ENCODE results near the gene APPL2.
"Not testable (repeated sequence)": the region's sequence is repeated elsewhere in the genome, so short reads cannot be mapped to it uniquely, and the experiment has no call there.

Gene APPL2

GRCh38 chr12:105267711-105268110, 31.7 kb upstream of the APPL2 start:
- H3K4me3 Mint-ChIP-seq = no peak overlapping the region
- H3K27me3 Mint-ChIP-seq = no peaks in the 10 kb centered on the region
- H3K27ac Mint-ChIP-seq = no peak overlapping the region
- no peaks in the 10 kb centered on the region for H3K36me3 Mint-ChIP-seq
- no peaks in the 10 kb centered on the region for H3K9me3 Mint-ChIP-seq (ENCODE audit: low read depth)
- H3K4me1 Mint-ChIP-seq (ENCODE audit: low read depth) = no peaks in the 10 kb centered on the region

- Mint-ChIP-seq H3K4me1 (ENCODE audit: low read depth) (no peaks in the 10 kb centered on the region), H3K27ac (no peak overlapping the region), H3K9me3 (ENCODE audit: low read depth) (no peaks in the 10 kb centered on the region), H3K4me3 (no peak overlapping the region), H3K36me3 (no peaks in the 10 kb centered on the region), H3K27me3 (peaks cover 3% of the 10 kb centered on the region)
These were observed 28.8 kb upstream of the APPL2 start for GRCh38 chr12:105264771-105265170.

- Mint-ChIP-seq H3K36me3 (no peaks in the 10 kb centered on the region), H3K4me1 (ENCODE audit: low read depth) (no peaks in the 10 kb centered on the region), H3K9me3 (ENCODE audit: low read depth) (no peaks in the 10 kb centered on the region), H3K27ac (no peak overlapping the region), H3K4me3 (no peak overlapping the region), H3K27me3 (peaks cover 4% of the 10 kb centered on the region)
These were observed 26.6 kb upstream of the APPL2 start for GRCh38 chr12:105262461-105263184.

- H3K27me3 Mint-ChIP-seq = peaks cover 4% of the 10 kb centered on the region
- H3K9me3 Mint-ChIP-seq (ENCODE audit: low read depth) = no peaks in the 10 kb centered on the region
- H3K27ac Mint-ChIP-seq = no peak overlapping the region
- H3K4me3 Mint-ChIP-seq = no peak overlapping the region
- no peaks in the 10 kb centered on the region for H3K36me3 Mint-ChIP-seq
- peaks cover 4% of the 10 kb centered on the region for H3K4me1 Mint-ChIP-seq (ENCODE audit: low read depth)
These were observed 25.0 kb upstream of the APPL2 start for GRCh38 chr12:105261010-105261409.

- Mint-ChIP-seq H3K4me3 (no peak overlapping the region), H3K27me3 (peaks cover 4% of the 10 kb centered on the region), H3K9me3 (ENCODE audit: low read depth) (no peaks in the 10 kb centered on the region), H3K27ac (no peak overlapping the region), H3K36me3 (no peaks in the 10 kb centered on the region), H3K4me1 (ENCODE audit: low read depth) (peaks cover 6% of the 10 kb centered on the region)
These were observed 23.3 kb upstream of the APPL2 start for GRCh38 chr12:105259226-105259625.

- no peak overlapping the region for H3K27ac Mint-ChIP-seq
- peaks cover 6% of the 10 kb centered on the region for H3K4me1 Mint-ChIP-seq (ENCODE audit: low read depth)
- H3K9me3 Mint-ChIP-seq (ENCODE audit: low read depth) = no peaks in the 10 kb centered on the region
- peaks cover 4% of the 10 kb centered on the region for H3K27me3 Mint-ChIP-seq
- no peaks in the 10 kb centered on the region for H3K36me3 Mint-ChIP-seq
- no peak overlapping the region for H3K4me3 Mint-ChIP-seq
These were observed 21.4 kb upstream of the APPL2 start for GRCh38 chr12:105257321-105257728.

GRCh38 chr12:105256921-105257320, 20.9 kb upstream of the APPL2 start:
- H3K27ac Mint-ChIP-seq = no peak overlapping the region
- no peaks in the 10 kb centered on the region for H3K9me3 Mint-ChIP-seq (ENCODE audit: low read depth)
- no peaks in the 10 kb centered on the region for H3K36me3 Mint-ChIP-seq
- no peak overlapping the region for H3K4me3 Mint-ChIP-seq
- peaks cover 4% of the 10 kb centered on the region for H3K27me3 Mint-ChIP-seq
- peaks cover 6% of the 10 kb centered on the region for H3K4me1 Mint-ChIP-seq (ENCODE audit: low read depth)

- not testable (repeated sequence) for H3K4me1 Mint-ChIP-seq (ENCODE audit: low read depth); H3K27ac Mint-ChIP-seq; H3K9me3 Mint-ChIP-seq (ENCODE audit: low read depth); H3K27me3 Mint-ChIP-seq; H3K4me3 Mint-ChIP-seq; H3K36me3 Mint-ChIP-seq
These were observed 20.5 kb upstream of the APPL2 start for GRCh38 chr12:105256431-105256830.

- H3K27me3 Mint-ChIP-seq = peaks cover 4% of the 10 kb centered on the region
- H3K4me3 Mint-ChIP-seq = no peak overlapping the region
- H3K36me3 Mint-ChIP-seq = no peaks in the 10 kb centered on the region
- peaks cover 6% of the 10 kb centered on the region for H3K4me1 Mint-ChIP-seq (ENCODE audit: low read depth)
- no peaks in the 10 kb centered on the region for H3K9me3 Mint-ChIP-seq (ENCODE audit: low read depth)
- H3K27ac Mint-ChIP-seq = no peak overlapping the region
These were observed 20.0 kb upstream of the APPL2 start for GRCh38 chr12:105256011-105256410.

GRCh38 chr12:105253866-105254513, 18.0 kb upstream of the APPL2 start:
- no peak overlapping the region for H3K4me3 Mint-ChIP-seq
- no peak overlapping the region for H3K27ac Mint-ChIP-seq
- H3K36me3 Mint-ChIP-seq = no peaks in the 10 kb centered on the region
- no peaks in the 10 kb centered on the region for H3K27me3 Mint-ChIP-seq
- peaks cover 6% of the 10 kb centered on the region for H3K4me1 Mint-ChIP-seq (ENCODE audit: low read depth)
- H3K9me3 Mint-ChIP-seq (ENCODE audit: low read depth) = no peaks in the 10 kb centered on the region

- no peaks in the 10 kb centered on the region for H3K27me3 Mint-ChIP-seq
- H3K9me3 Mint-ChIP-seq (ENCODE audit: low read depth) = no peaks in the 10 kb centered on the region
- H3K4me3 Mint-ChIP-seq = no peak overlapping the region
- H3K4me1 Mint-ChIP-seq (ENCODE audit: low read depth) = peaks cover 6% of the 10 kb centered on the region
- no peak overlapping the region for H3K27ac Mint-ChIP-seq
- no peaks in the 10 kb centered on the region for H3K36me3 Mint-ChIP-seq
These were observed 16.9 kb upstream of the APPL2 start for GRCh38 chr12:105252901-105253300.

- not testable (repeated sequence) for H3K36me3 Mint-ChIP-seq; H3K4me1 Mint-ChIP-seq (ENCODE audit: low read depth); H3K4me3 Mint-ChIP-seq; H3K27ac Mint-ChIP-seq; H3K27me3 Mint-ChIP-seq; H3K9me3 Mint-ChIP-seq (ENCODE audit: low read depth)
These were observed 9.9 kb upstream of the APPL2 start for GRCh38 chr12:105245776-105246427.

- H3K27me3 Mint-ChIP-seq = peaks cover 2% of the 10 kb centered on the region
- no peak overlapping the region for H3K27ac Mint-ChIP-seq
- H3K4me1 Mint-ChIP-seq (ENCODE audit: low read depth) = no peaks in the 10 kb centered on the region
- no peaks in the 10 kb centered on the region for H3K9me3 Mint-ChIP-seq (ENCODE audit: low read depth)
- H3K4me3 Mint-ChIP-seq = no peak overlapping the region
- H3K36me3 Mint-ChIP-seq = no peaks in the 10 kb centered on the region
These were observed 9.3 kb upstream of the APPL2 start for GRCh38 chr12:105245291-105245690.

GRCh38 chr12:105240228-105240627, 4.3 kb upstream of the APPL2 start:
- no peaks in the 10 kb centered on the region for H3K9me3 Mint-ChIP-seq (ENCODE audit: low read depth)
- peaks cover 2% of the 10 kb centered on the region for H3K27me3 Mint-ChIP-seq
- H3K4me1 Mint-ChIP-seq (ENCODE audit: low read depth) = peaks cover 8% of the 10 kb centered on the region

GRCh38 chr12:105239304-105239703, 3.3 kb upstream of the APPL2 start:
- peaks cover 17% of the 10 kb centered on the region for H3K4me1 Mint-ChIP-seq (ENCODE audit: low read depth)
- no peak overlapping the region for H3K27ac Mint-ChIP-seq
- H3K27me3 Mint-ChIP-seq = no peaks in the 10 kb centered on the region
- no peaks in the 10 kb centered on the region for H3K36me3 Mint-ChIP-seq
- H3K9me3 Mint-ChIP-seq (ENCODE audit: low read depth) = no peaks in the 10 kb centered on the region
- H3K4me3 Mint-ChIP-seq = no peak overlapping the region

More at GRCh38 chr12:105240228-105240627, 4.3 kb upstream of the APPL2 start:
- no peaks in the 10 kb centered on the region for H3K36me3 Mint-ChIP-seq
- no peak overlapping the region for H3K4me3 Mint-ChIP-seq
- H3K27ac Mint-ChIP-seq = no peak overlapping the region
